Measurements from ENCODE around the gene CHRNA1. TPM values are rescaled to one million over a fixed set of nuclear protein-coding genes. Genes with fewer than 3 reads are reported as not detected.

CHRNA1 gene
- total RNA-seq, 1 experiment from 2014 or later: not detected

- intact Hi-C loops (cut with micrococcal nuclease): no loop called here
- H3K4me2 ChIP-seq (ENCODE audit: low read length): no peak overlapping the region
- H3K36me3 ChIP-seq (ENCODE audit: control insufficient read depth in 1 of 2, insufficient read depth in 2 of 2, low read length in 2 of 2): no peaks in the 10 kb centered on the region
- DNase-seq (ENCODE audit: low read depth, low spot score) (no peak), ATAC-seq (no peak)
- no peak overlapping the region for H2AFZ ChIP-seq (ENCODE audit: low read depth, low read length, poor library complexity, severe bottlenecking)
- ChIA-PET POLR2A (no interaction called here), RAD21 (ENCODE audit: low non-redundant PET in 1 of 2, low total read pairs in 2 of 2, uncharacterized antibody in 2 of 2, unreplicated experiment in 2 of 2) (no interaction called here), CTCF (no interaction called here)
- H3K9me3 ChIP-seq (ENCODE audit: control insufficient read depth in 1 of 2, insufficient read depth in 1 of 2, low read depth in 1 of 2, low read length in 2 of 2): no peaks in the 10 kb centered on the region
- H3K4me3 ChIP-seq (replicated peaks in 1 of 2; ENCODE audit: low read depth in 1 of 2, low read length in 2 of 2): no peak overlapping the region
- no peaks in the 10 kb centered on the region for H4K20me1 ChIP-seq (ENCODE audit: insufficient read depth)
- no peak overlapping the region for H3K27ac ChIP-seq (ENCODE audit: low read depth, low read length)
- no peaks in the 10 kb centered on the region for H3K4me1 ChIP-seq (ENCODE audit: control insufficient read depth in 1 of 2, insufficient read depth in 2 of 2, low read length in 2 of 2)
- no peaks in the 10 kb centered on the region for H3K9me2 ChIP-seq (ENCODE audit: insufficient read depth)
- TF ChIP-seq POLR2AphosphoS5 (IDR thresholded peaks at IDR 0.05; ENCODE audit: low read depth, low read length): no peak
- no peak for TF ChIP-seq SP1 (IDR thresholded peaks at IDR 0.05; ENCODE audit: low read depth)
- TF ChIP-seq MAX (IDR thresholded peaks at IDR 0.05): no peak
- TF ChIP-seq FOSL1 (IDR thresholded peaks at IDR 0.05; ENCODE audit: low read depth): no peak
- no peak for TF ChIP-seq ZFX (IDR thresholded peaks at IDR 0.05)
- TF ChIP-seq ZBTB33 (IDR thresholded peaks at IDR 0.05; ENCODE audit: extremely low read depth, insufficient replicate concordance, low read length): no peak
- no peak for TF ChIP-seq ATF3 (IDR thresholded peaks at IDR 0.05)
- TF ChIP-seq CEBPB (IDR thresholded peaks at IDR 0.05; ENCODE audit: low read depth): no peak
- no peak for TF ChIP-seq SRF (IDR thresholded peaks at IDR 0.05; ENCODE audit: low read depth)
- TF ChIP-seq JUND (IDR thresholded peaks at IDR 0.05): no peak
- no peak for TF ChIP-seq YY1 (IDR thresholded peaks at IDR 0.05; ENCODE audit: extremely low read depth, insufficient replicate concordance, low read depth, low read length)
- no peak for TF ChIP-seq ZNF274 (IDR thresholded peaks at IDR 0.05; ENCODE audit: low read depth, low read length)
- TF ChIP-seq RAD21 (IDR thresholded peaks at IDR 0.05; ENCODE audit: low read depth): no peak
- TF ChIP-seq CBX3 (IDR thresholded peaks at IDR 0.05; ENCODE audit: low read depth): no peak
- no peaks in the 10 kb centered on the region for H3K79me2 ChIP-seq (ENCODE audit: insufficient read depth, low read length)
- BruUV-seq (replicated peaks): no TSS peak
- H3K9ac ChIP-seq (ENCODE audit: low read length): no peak overlapping the region
- no peaks in the 10 kb centered on the region for H3K27me3 ChIP-seq (ENCODE audit: insufficient read depth, low read length)
Measured at GRCh38 chr2:174802459-174802858, 38.2 kb upstream of the CHRNA1 start.
